HG03521 (cell line): ENCODE measurements around the gene DNAH10.

Experiments used
- ATAC-seq: cut with Tn5 transposase; IDR thresholded peaks from one replicate; pipeline ENCODE4 v1.9.1; 2021; ENCODE audit warnings: mild to moderate bottlenecking, moderate library complexity; ENCODE audit not compliant: unreplicated experiment

DNAH10 gene

DNA sequence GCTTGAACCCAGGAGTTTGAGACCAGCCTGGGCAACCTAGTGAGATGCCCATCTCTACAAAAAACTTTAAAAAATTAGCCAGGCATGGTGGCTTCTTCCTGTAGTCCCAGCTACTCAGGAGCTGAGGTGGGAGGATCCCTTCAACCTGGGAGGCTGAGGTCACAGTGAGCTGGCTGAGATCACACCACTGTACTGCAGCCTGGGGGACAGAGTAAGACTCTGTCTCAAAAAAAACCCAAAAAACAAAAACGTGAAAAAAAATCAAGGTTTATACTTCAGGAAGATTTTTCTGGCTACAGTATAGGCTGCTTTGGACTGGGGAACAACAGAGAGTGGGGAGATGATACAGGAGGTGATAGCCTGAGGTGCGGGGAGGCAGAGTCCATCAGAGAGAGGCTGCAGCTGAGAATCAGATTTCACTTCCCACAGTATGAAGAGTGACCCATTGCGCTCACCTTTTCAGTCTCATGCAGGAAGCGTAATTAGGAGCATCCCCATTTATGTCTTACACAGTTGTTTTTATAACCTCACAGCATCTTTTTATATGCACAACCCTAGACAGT is 28.9 kb downstream of the DNAH10 start:
- no peak for ATAC-seq

DNA sequence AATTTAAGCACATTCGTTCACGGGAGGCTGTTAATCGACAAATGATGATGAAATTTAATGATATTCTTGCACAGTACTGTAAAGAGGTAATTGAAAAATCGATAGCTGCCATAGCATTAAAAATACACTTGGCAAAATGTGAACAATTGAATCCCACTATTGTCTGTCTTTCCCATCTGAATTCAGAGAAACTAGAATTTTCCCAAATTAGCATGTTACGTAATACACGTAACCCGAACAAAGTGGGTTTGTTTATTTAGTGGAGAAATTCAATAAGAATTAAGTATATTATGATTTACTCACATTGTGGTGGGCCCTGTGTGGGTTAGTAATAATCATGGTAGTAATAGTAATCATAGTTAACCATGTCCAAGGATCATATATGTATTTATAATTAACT is 31.9 kb downstream of the DNAH10 start:
- ATAC-seq: no peak

DNA sequence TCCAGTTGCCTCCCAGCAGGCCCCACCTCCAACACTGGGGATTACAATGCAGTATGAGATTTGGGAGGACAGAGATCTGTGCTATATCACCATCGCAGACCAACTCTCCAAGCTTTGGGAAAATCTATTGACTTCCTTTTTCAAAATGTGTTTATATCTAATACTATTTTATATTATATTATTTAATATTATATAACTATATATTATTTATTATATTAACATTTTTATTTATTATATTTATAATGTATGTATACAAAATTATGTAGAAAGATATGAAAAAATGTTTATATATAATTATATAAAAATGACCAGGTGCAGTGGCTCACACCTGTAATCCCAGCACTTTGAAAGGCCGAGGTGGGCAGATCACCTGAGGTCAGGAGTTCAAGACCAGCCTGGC is 36.4 kb downstream of the DNAH10 start:
- no peak for ATAC-seq

DNA sequence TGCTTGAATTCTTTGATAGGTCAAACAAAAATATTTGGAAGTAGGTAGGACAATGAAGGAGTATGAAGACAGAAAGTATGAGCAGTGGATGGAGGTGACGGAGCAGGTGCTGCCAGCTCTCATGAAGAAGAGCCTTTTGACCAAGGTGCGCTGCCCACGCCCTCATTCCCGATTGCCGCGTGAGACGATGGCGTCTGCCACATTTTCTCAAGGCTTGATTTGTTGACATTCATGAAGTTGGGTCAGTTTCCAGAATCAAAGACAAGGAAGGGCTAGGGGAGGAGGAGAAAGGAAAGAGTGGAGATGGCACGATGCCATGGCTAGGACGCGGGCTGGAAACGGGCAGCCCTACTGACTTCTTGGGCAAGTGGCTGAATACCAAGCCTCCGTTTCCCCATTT is 37.1 kb downstream of the DNAH10 start:
- ATAC-seq: no peak

DNA sequence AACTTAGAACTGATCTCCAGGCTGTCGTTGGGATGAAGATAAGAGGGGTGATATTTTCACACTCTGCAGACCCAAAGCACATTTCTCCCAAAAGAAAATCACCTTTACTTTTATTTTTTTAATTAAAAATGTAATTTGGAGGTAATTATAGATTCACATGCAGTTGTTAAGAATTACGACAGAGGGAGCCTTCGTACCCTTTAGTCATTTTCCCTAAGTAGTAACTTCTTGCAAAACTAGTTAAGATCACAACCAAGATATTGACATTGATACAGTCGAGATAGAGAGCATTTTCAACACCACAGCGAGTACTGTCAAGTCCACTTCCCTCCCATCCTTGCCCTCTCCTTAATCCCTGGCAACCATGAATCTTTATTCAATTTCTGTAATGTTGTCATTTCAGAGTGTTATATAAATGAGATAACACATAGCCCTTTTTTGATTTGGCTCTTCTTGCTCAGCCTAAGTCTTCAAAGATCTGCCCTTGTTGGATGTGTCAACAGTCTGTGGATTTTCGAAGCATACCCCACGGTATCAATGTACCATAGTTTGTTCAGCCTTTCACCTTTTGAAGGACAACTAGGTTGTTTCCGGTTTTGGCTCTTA is 39.6 kb downstream of the DNAH10 start:
- ATAC-seq: no peak

DNA sequence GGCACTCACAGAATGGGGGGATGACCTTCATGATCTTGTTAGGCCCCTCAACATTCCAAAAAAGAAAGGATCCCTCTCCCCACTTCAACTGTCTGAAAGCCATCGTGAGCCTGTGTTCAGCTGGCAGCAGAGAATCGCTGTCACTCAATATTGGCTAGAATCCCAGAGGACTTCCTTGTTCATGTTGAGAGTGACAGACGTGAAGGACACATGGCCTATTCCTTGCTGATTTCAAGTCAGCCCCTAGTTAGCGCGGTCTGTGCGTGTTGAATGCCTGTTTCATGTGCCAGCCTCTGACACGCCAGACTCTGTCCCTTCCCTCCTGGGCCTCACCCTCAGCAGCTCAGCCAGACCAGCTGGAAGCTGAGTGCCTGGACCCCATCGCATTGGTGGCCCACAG is 43.1 kb downstream of the DNAH10 start:
- ATAC-seq: no peak

DNA sequence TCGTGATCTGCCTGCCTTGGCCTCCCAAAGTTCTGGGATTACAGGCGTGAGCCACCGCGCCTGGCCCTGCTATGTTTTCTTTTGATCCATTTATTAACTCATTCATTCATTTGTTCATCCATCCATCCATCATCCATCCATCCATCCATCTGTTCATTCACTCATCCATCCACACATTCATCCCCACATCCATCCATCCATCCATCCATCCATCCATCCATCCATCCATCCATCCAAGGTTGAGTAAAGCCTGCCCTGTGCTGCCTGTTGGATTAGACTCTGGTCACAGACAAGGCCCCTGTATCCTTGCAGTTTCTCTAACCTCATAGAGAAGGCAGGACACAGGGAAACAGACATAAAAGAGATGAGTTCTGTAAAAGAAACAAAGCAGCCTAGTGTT is 44.9 kb downstream of the DNAH10 start:
- ATAC-seq: no peak

DNA sequence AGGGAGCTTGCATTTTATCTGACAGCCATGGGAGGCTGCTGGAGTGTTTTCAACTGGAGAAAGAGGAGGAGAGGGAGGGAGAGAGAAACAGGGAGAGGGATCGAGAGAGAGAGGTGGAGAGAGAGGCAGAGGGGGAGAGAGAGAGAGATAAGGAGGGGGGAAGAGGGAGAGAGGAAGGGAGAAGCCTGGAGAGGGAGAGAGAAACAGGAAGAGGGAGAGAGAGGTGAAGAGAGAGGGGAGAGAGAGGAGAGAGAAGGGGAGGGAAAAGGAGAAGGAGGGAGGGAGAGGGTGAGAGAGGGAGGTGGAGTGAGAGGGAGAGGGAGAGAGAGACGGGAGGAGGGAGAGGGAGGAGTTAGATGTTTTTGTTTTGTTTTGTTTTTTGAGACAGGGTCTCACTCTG is 45.6 kb downstream of the DNAH10 start:
- ATAC-seq: no peak

DNA sequence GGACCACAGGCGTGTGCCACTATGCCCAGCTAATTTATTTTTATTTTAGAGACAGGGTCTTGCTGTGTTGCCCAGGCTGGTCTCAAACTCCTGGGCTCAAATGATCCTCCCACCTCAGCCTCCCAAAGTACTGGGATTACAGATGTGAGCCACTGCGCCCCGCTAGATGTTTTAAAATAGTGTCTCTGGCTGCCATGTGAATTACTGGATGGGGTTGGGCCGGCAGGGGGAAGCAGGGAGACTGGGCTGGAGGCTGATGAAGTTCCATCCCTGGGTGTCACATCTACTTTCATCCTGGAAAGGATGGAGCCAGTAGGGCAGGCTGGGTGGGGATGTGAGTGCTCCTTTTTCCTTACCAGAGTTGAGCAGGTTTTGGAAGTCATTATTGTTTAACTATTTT is 46.1 kb downstream of the DNAH10 start:
- no peak for ATAC-seq

DNA sequence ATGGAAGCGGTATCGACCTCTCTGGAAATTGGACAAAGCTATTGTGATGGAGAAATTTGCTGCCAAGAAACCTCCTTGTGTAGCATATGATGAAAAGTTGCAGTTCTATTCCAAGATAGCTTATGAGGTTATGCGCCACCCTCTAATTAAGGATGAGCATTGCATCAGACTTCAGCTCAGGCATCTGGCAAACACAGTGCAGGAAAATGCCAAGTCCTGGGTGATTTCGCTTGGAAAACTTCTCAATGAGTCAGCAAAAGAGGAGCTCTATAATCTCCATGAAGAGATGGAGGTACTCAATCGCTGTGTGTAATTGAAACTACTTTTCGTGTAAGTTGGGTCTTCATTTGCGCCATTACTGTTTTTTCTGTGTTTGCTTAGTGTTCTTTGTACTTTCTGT is 51.2 kb downstream of the DNAH10 start:
- ATAC-seq: no peak

DNA sequence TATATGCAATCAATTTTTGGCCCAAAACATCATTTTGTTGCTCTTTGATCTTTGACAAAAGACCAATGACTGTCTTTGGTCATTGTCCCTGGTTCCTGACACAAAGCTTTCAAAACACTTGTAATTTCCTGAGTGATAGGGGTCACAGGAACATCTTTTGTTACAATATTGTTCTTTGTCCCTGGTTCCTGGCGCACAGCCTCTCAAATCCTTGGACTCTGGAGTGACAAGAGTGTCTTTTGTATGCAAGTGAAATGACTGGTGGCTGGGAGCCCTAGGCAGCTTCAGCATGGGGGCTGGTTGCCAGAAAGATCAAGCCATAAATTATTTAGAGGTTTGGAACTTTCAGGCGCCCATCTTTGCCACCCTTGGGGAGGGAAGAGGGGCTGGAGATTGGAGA is 53.9 kb downstream of the DNAH10 start:
- ATAC-seq: no peak

DNA sequence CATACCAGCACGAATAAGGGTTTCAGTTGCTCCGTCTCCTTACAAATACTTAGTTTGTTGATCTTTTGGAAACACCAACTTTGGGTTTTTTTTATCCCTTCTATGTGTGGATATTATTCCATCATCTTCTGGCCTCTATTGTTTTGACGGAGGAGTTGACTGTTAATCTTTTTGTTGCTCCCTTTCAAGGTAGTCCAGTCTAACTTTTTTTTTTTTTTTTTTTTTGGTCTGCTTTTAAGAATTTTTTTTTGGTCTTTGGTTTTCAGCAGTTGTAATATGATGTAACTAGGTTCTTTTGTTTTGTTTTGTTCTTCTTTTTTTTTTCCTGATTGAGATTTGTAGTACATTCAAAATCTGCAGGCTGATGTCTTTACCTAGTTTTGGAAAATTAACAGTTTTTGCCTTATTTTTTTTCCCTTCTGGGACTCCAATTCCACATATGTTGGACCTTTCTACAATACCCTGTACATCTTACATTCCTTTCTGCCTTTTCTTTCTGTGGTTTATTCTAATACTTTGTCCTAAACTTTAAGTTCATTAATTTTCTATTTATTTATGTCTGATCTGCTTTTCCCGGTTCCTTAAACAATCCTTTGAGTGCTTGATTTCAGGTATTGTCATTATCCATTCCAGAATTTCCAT is 54.9 kb downstream of the DNAH10 start:
- ATAC-seq: no peak

DNA sequence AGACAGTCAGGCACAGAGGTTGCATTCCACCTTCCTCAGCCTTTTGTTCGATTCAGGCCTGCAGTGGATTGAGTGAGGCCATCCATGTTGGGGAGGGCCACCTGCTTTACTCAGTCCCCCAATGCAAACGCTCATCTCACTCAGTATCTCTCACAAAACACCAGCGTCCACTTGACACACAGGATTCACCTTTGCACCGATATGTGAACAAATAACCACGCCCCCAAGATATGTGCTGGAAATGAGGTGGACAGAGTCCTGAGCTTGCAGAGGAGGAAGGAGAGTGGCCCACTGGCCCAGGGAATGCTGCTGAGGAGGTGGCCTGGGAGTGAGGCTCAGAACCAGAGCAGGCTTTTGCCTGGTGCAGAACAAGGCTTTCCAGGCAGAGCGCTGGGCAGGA is 60.7 kb downstream of the DNAH10 start:
- no peak for ATAC-seq

DNA sequence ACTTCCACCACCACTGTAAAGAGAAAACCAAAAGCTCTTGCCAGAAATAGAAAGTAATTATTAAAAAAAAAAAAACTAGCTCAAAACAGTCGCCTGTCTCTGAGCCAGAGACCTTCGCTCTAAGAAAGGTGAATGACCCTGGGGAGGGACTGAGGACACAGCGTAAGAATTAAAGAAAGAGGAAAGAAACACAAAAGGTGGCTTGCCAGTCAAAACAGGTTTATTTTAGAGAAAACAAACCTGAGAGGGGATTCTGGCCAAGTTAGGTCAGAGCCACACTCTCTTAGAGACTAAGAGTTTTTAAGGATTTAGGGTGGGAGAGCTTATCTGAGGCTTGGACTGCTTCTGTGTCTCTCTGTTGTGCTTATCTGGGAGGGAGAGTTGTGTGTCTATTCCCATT is 66.0 kb downstream of the DNAH10 start:
- no peak for ATAC-seq

DNA sequence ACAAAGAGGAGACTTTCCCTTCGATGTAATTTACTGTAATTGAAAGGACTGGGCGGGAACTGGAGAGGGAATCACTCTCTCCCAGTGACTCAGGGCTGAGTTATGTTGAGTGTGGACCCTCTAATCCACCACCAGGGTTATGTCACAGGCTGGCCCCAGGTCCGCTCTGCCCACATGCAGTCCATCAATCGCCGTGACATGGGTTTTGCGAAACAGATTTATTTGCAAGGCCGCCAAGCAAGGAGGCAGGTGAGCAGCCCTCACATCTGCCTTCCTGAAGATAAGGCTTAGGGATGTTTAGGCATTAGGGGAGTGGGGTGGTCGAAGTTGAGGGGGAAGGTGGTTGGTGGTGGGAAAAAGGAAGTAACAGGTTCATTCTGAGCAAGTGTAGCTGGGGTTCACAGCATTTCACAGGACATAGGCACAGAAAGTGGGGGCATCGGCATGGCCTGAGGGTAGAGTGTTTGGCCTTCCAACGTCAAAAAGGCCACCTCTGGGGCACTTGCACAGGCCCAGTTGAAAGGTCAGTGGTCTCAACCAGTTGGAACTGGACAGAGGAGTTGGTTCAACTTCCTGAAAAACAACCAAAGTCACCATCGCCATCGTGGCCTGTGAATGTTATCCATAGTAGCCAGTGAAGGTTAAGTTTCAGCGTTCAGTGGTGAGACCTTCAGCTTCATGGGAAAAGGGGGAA is 66.9 kb downstream of the DNAH10 start:
- ATAC-seq: no peak

DNA sequence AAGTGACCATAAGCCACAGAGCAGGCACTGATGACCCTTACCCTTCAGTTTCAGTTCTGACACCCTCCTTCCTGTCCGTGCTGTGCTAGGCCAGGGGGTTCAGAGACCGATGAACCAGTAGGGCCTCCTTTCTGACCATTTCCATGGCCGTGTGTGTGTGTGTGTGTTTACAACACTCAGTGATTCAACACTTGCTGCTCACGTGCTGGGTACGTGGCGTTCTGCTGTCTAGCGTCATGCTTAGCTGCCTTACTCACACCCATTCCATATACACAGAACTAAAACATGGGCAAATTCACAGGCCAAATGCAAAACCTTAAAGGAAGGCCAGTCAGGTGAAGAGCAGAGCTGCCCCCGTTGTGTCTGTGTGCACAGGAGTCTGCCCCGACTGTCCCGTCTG is 67.5 kb downstream of the DNAH10 start:
- no peak for ATAC-seq

DNA sequence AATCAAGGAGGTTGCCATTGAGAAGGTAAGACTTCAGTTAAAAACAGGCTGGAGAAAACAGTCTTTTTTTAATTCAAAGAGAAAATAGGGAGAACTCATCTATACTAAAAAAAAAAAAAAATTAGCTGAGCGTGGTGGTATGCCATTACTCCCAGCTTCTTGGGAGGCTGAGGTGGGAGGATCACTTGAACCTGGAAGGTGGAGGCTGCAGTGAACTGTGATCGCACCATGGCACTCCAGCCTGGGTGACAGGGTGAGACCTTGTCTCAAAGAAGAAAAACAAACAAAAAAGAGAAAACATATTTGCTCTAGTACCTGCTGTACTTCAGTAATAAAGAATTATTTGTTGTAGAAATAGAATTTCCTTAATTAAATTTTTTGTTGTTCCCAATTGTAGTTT is 68.6 kb downstream of the DNAH10 start:
- no peak for ATAC-seq

DNA sequence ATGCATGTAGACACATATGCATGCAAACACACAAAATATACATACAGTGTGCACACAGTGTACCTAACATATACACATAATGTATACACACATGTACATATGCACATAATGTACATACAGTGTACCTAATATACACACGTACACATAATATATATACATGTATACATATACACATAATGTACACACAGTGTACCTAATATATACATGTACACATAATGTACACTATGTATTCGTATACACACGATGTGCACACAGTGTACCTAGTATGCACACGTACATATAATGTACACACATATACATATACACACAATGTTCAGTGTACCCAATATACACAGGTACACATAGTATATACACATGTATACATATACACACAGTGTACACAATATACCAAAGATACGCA is 70.0 kb downstream of the DNAH10 start:
- no peak for ATAC-seq

DNA sequence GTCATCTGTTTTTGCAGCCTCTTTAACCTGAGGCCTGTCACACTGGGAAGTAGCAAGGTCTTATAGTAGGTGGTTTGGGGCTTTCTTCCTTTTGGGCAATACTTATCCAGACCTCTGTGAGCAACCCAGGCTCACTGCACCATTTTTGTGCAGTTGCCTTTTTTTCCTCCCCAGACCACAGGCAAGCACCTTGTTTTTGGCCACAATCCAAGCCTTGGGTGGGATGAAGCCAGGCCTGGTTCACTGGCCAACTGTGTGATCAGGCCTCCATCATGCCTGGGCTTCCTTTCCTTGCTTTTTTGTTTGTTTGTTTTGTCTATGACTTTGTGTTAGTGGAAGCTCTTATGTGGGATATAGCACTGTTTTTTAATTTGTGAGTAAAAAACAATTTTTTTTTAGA is 71.7 kb downstream of the DNAH10 start:
- no peak for ATAC-seq

DNA sequence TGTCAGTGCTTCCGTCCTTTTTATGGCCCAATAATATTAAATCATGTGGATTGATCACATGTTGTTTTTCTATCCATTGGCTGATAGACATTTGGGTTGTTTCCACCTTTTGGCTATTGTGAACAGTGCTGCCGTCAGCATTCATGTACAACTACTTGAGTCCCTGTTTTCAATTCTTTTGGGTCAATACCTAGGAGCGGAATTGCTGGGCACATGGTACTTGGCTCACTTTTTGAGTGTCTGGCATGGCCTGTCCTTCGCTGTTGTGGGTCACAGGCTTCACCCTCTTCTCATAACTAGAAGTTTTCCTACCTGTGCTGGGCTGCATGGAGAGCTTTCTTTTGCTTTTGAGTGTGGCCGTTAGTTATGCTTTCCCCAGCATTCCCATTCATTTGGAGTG is 72.7 kb downstream of the DNAH10 start:
- ATAC-seq: no peak

DNA sequence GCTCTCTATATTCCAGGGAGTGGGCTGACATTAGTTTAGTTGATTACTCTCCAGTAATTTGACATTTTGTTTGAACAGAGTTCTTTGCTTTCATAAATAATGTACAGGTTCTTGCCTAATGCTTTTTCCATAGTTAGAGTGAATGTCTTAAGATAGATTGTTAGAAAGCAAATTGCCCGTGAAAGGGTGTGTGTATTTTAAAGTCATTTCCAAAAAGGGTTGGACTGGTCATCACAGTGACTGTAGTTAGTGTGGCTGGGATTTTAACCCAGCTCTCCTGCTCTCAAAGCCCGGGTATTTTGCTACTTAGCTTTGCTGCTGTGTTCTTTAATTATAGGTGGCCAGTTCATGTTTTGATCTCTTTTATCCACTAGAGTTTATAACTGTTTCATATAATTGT is 74.2 kb downstream of the DNAH10 start:
- ATAC-seq: no peak

DNA sequence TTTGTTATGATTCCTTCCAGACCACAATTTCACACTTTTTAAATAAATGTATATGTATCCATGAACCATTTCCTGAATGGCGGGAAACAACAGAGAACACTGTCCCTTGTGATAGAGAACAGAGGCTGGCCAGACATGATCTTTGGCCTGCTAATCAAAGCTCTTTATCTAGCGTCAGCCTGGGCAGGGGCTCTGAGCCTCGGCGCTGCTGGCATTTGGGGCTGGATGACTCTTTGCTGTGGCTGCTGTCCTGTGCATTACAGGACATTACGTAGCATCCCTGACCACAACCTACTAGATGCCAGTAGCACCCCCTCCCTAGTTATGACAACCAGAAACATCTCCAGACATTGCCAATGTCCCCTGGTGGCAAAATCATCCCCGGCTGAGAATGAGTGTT is 77.7 kb downstream of the DNAH10 start:
- no peak for ATAC-seq
